ENCODE data around the gene GALNT2.

GALNT2 gene

DNA sequence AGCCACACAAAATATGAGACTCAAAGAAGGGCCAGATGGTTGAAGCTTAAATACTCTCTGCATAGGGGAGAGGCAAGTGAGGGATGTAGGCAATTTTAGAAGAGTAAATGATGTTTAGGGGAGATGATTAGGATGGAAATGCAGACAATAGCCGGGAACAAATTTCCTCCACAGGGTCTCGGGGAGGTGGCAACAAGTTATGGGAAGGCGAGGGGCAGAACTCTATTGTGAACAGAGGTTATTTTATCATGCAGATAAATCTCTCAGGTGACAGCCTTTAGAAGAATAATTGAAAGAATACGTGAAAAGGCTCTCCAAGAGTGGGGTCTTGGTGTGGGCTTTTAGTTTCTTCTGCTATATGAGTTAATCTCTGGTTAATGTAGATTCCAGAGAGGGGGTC is 166.7 kb downstream of the GALNT2 start:
- H3K4me3 ChIP-seq (replicated peaks in 1 of 2; ENCODE audit: low read depth in 2 of 2, low read length in 2 of 2) = no peak overlapping the region
- TF ChIP-seq, protein P1, sequence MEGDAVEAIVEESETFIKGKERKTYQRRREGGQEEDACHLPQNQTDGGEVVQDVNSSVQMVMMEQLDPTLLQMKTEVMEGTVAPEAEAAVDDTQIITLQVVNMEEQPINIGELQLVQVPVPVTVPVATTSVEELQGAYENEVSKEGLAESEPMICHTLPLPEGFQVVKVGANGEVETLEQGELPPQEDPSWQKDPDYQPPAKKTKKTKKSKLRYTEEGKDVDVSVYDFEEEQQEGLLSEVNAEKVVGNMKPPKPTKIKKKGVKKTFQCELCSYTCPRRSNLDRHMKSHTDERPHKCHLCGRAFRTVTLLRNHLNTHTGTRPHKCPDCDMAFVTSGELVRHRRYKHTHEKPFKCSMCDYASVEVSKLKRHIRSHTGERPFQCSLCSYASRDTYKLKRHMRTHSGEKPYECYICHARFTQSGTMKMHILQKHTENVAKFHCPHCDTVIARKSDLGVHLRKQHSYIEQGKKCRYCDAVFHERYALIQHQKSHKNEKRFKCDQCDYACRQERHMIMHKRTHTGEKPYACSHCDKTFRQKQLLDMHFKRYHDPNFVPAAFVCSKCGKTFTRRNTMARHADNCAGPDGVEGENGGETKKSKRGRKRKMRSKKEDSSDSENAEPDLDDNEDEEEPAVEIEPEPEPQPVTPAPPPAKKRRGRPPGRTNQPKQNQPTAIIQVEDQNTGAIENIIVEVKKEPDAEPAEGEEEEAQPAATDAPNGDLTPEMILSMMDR (IDR thresholded peaks at IDR 0.05; ENCODE audit: low read depth, low read length) = no peak
- no peak for DNase-seq (ENCODE audit: low read depth in 2 of 2)

GRCh38 chr1:230235876-230236275 is 168.8 kb downstream of the GALNT2 start:
- no peak overlapping the region for H3K4me3 ChIP-seq (replicated peaks in 1 of 2; ENCODE audit: low read depth in 2 of 2, low read length in 2 of 2)
- DNase-seq (ENCODE audit: low read depth in 2 of 2) = no peak
- TF ChIP-seq, protein P1 (IDR thresholded peaks at IDR 0.05; ENCODE audit: low read depth, low read length) = no peak

- DNase-seq (ENCODE audit: low read depth in 2 of 2) = no peak
- H3K4me3 ChIP-seq (replicated peaks in 1 of 2; ENCODE audit: low read depth in 2 of 2, low read length in 2 of 2) = no peak overlapping the region
- TF ChIP-seq, protein P1 (IDR thresholded peaks at IDR 0.05; ENCODE audit: low read depth, low read length) = no peak
These were observed 169.4 kb downstream of the GALNT2 start for GRCh38 chr1:230236301-230237008.

DNA sequence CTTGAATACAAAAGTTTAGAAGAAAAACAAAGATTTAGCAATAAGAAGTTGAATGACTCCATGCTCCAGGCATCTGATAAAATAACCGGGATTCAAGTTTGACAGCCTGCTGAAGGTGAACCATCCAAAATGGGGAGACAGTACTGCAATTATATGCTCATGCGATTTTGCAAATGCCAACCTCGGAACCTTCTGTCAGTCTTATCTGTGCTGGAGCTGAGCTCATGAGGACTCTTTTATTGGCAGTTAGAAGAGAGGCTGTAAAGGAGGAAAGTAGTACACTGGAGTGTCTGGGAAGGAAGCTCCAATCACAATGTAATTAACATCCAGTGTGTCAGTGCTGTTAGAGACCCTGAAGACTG is 170.0 kb downstream of the GALNT2 start:
- peak; percentile 41 to 51 for DNase-seq (ENCODE audit: low read depth in 2 of 2)
- TF ChIP-seq, protein P1 (IDR thresholded peaks at IDR 0.05; ENCODE audit: low read depth, low read length) = no peak
- no peak overlapping the region for H3K4me3 ChIP-seq (replicated peaks in 1 of 2; ENCODE audit: low read depth in 2 of 2, low read length in 2 of 2)

GRCh38 chr1:230237805-230238204 is 170.8 kb downstream of the GALNT2 start:
- no peak for DNase-seq (ENCODE audit: low read depth in 2 of 2)
- no peak overlapping the region for H3K4me3 ChIP-seq (replicated peaks in 1 of 2; ENCODE audit: low read depth in 2 of 2, low read length in 2 of 2)
- TF ChIP-seq, protein P1 (IDR thresholded peaks at IDR 0.05; ENCODE audit: low read depth, low read length) = no peak

GRCh38 chr1:230240446-230241086 is 173.5 kb downstream of the GALNT2 start:
- TF ChIP-seq, protein P1 (IDR thresholded peaks at IDR 0.05; ENCODE audit: low read depth, low read length) = no peak
- peak in 1 of 2 donors; percentile 55 for DNase-seq (ENCODE audit: low read depth in 2 of 2)
- H3K4me3 ChIP-seq (replicated peaks in 1 of 2; ENCODE audit: low read depth in 2 of 2, low read length in 2 of 2) = no peak overlapping the region
